SK-N-SH (cell line): ENCODE measurements around the gene EFCAB6. TPM values are rescaled to one million over a fixed set of nuclear protein-coding genes. Genes with fewer than 3 reads are reported as not detected.

Experiments used
- CTCF ChIA-PET: fragments of 300-600, 350-600 bp; formaldehyde crosslinking; extraction: SDS; loops from one replicate; lab custom pipeline; 2021; lab: Yijun Ruan, JAX
- POLR2A ChIA-PET: fragments of 350-600 bp; sonication (Branson Sonifier 250); formaldehyde crosslinking; extraction: SDS; loops from one replicate; lab custom pipeline; 2020; ENCODE audit warnings: antibody characterized with exemption, inconsistent platforms; lab: Yijun Ruan, JAX
- DNase-seq: peaks from one replicate; pipeline ENCODE4 v3.0.0; 2012
- H2AFZ ChIP-seq: fragments of 200-600 bp; sonication (generic); 2 replicates; pipeline ENCODE4 v1.8.1; 2016; ENCODE audit warnings: antibody characterized with exemption, mild to moderate bottlenecking, low read depth
- H3F3A ChIP-seq: fragments of 200-600 bp; sonication (generic); replicated peaks from 2 replicates; pipeline ENCODE3; 2016; ENCODE audit warnings: antibody characterized with exemption, mild to moderate bottlenecking; ENCODE audit not compliant: insufficient read depth
- H3K27ac ChIP-seq, 2 experiments: fragments of 200-500 bp in 1 of 2; fragments of 200-600 bp in 1 of 2; sonication (Bioruptor generic) in 1 of 2; sonication (generic), shearing (Covaris generic) in 1 of 2; 2 replicates each; pipeline versions ENCODE4 v1.5.1 to v1.6.1; 2014 to 2016; ENCODE audit warnings: low read depth in 2 of 2, inconsistent platforms in 1 of 2, low read length in 1 of 2, mild to moderate bottlenecking in 1 of 2, mixed read lengths in 1 of 2
- H3K27me3 ChIP-seq: fragments of 200-600 bp; sonication (generic), shearing (Covaris generic); 2 replicates; pipeline ENCODE4 v1.6.1; 2016; ENCODE audit warnings: mixed run types; ENCODE audit not compliant: insufficient read depth
- H3K36me3 ChIP-seq, 2 experiments: fragments of 200-500 bp in 1 of 2; fragments of 200-600 bp in 1 of 2; sonication (Bioruptor generic) in 1 of 2; sonication (generic) in 1 of 2; replicated peaks in 1 of 2; 2 replicates each; pipeline versions ENCODE3 to v1.5.1; 2014 to 2016; ENCODE audit warnings: low read length in 1 of 2, mild to moderate bottlenecking in 1 of 2; ENCODE audit not compliant: insufficient read depth in 2 of 2, control insufficient read depth in 1 of 2
- H3K4me1 ChIP-seq, 2 experiments: fragments of 200-500 bp in 1 of 2; fragments of 200-600 bp in 1 of 2; sonication (Bioruptor generic) in 1 of 2; sonication (generic), shearing (Covaris generic) in 1 of 2; 2 replicates each; pipeline versions ENCODE4 v1.5.1 to v1.6.1; 2014 to 2016; ENCODE audit warnings: low read depth in 1 of 2, low read length in 1 of 2, mixed run types in 1 of 2; ENCODE audit not compliant: insufficient read depth in 2 of 2, control insufficient read depth in 1 of 2
- H3K4me2 ChIP-seq: fragments of 200-600 bp; sonication (generic), shearing (Covaris generic); 2 replicates; pipeline ENCODE4 v1.6.1; 2017; ENCODE audit warnings: mixed run types
- H3K4me3 ChIP-seq, 2 experiments: fragments of 200-500 bp in 1 of 2; fragments of 200-600 bp in 1 of 2; sonication (Bioruptor generic) in 1 of 2; sonication (generic), shearing (Covaris generic) in 1 of 2; 2 replicates each; pipeline versions ENCODE4 v1.5.1 to v1.8.1; 2014 to 2016; ENCODE audit warnings: low read depth in 2 of 2, inconsistent platforms in 1 of 2, low read length in 1 of 2, mild to moderate bottlenecking in 1 of 2, mixed read lengths in 1 of 2, moderate library complexity in 1 of 2
- H3K79me2 ChIP-seq: fragments of 200-600 bp; sonication (generic); 2 replicates; pipeline ENCODE4 v1.8.1; 2017; ENCODE audit warnings: mild to moderate bottlenecking; ENCODE audit not compliant: insufficient read depth
- H3K9ac ChIP-seq: fragments of 200-600 bp; sonication (generic); 2 replicates; pipeline ENCODE4 v1.6.1; 2017; ENCODE audit warnings: mixed run types
- H3K9me2 ChIP-seq: fragments of 200-600 bp; sonication (generic); 2 replicates; pipeline ENCODE4 v1.6.1; 2017; ENCODE audit warnings: mixed run types
- H3K9me3 ChIP-seq: fragments of 200-600 bp; sonication (generic); 2 replicates; pipeline ENCODE4 v1.6.1; 2017; ENCODE audit warnings: mixed run types, mild to moderate bottlenecking, moderate library complexity
- H4K20me1 ChIP-seq: fragments of 200-600 bp; sonication (generic); 2 replicates; pipeline ENCODE4 v1.6.1; 2017; ENCODE audit warnings: mild to moderate bottlenecking, mixed run types; ENCODE audit not compliant: insufficient read depth
- CHD2 ChIP-seq: fragments of 150-350 bp; IDR thresholded peaks from 2 replicates; pipeline ENCODE4 v1.6.1; 2018; ENCODE audit warnings: low read length; ENCODE audit not compliant: partially characterized antibody
- ELF1 ChIP-seq: IDR thresholded peaks from 2 replicates; pipeline ENCODE4 v1.4.0; 2012
- EZH2phosphoT487 ChIP-seq: fragments of 200-600 bp; sonication (generic); IDR thresholded peaks from 2 replicates; pipeline ENCODE4 v1.6.1; 2017; ENCODE audit warnings: low read depth, mixed run types, mild to moderate bottlenecking, antibody characterized with exemption, moderate library complexity, borderline replicate concordance
- FOXM1 ChIP-seq: IDR thresholded peaks from 2 replicates; pipeline ENCODE4 v1.4.0; 2012; ENCODE audit warnings: low read depth, mild to moderate bottlenecking
- GABPA ChIP-seq: IDR thresholded peaks from 2 replicates; pipeline ENCODE4 v1.4.0; 2012; ENCODE audit warnings: low read depth, mild to moderate bottlenecking
- GATA2 ChIP-seq: sonication (generic); formaldehyde crosslinking; IDR thresholded peaks from 2 replicates; pipeline ENCODE4 v1.5.0; 2020; ENCODE audit warnings: mild to moderate bottlenecking, missing genetic modification reagents
- JUND ChIP-seq: IDR thresholded peaks from 2 replicates; pipeline ENCODE4 v1.4.0; 2012
- MAX ChIP-seq: IDR thresholded peaks from 2 replicates; pipeline ENCODE4 v1.4.0; 2012; ENCODE audit warnings: low read depth
- MXI1 ChIP-seq: IDR thresholded peaks from 2 replicates; pipeline ENCODE4 v1.6.1; 2012; ENCODE audit warnings: mild to moderate bottlenecking, low read depth, low read length, improper control_type of control experiment
- NFIC ChIP-seq: IDR thresholded peaks from 2 replicates; pipeline ENCODE4 v1.4.0; 2012; ENCODE audit warnings: borderline replicate concordance
- PBX3 ChIP-seq: IDR thresholded peaks from 2 replicates; pipeline ENCODE4; 2012
- POLR2AphosphoS5 ChIP-seq: IDR thresholded peaks from 2 replicates; pipeline ENCODE4 v1.6.1; 2012; ENCODE audit warnings: low read depth, low read length
- RAD21 ChIP-seq: IDR thresholded peaks from 2 replicates; pipeline ENCODE4 v1.6.1; 2012; ENCODE audit warnings: mild to moderate bottlenecking, low read length
- SIN3A ChIP-seq: IDR thresholded peaks from 2 replicates; pipeline ENCODE4 v1.6.1; 2012; ENCODE audit warnings: low read depth, mild to moderate bottlenecking, low read length, moderate library complexity, borderline replicate concordance
- SMC3 ChIP-seq: IDR thresholded peaks from 2 replicates; pipeline ENCODE4 v1.6.1; 2012; ENCODE audit warnings: low read depth, low read length, improper control_type of control experiment
- TAF1 ChIP-seq: IDR thresholded peaks from 2 replicates; pipeline ENCODE4 v1.6.1; 2012; ENCODE audit warnings: low read depth, mild to moderate bottlenecking, low read length, moderate library complexity, borderline replicate concordance
- TCF12 ChIP-seq: IDR thresholded peaks from 2 replicates; pipeline ENCODE4 v1.4.0; 2012
- TEAD4 ChIP-seq: IDR thresholded peaks from 2 replicates; pipeline ENCODE4 v1.4.0; 2012; ENCODE audit warnings: mild to moderate bottlenecking, borderline replicate concordance; ENCODE audit not compliant: insufficient read depth
- USF2 ChIP-seq: fragments of 150-350 bp; IDR thresholded peaks from 2 replicates; pipeline ENCODE4 v1.6.1; 2017; ENCODE audit warnings: antibody characterized with exemption, low read length, low read depth, borderline replicate concordance
- WGBS: methylation state at CpG from one replicate; pipeline ENCODE4 v1.1.6; 2017; ENCODE audit warnings: low lambda C conversion rate; 5-methylcytosine and 5-hydroxymethylcytosine counted together
- polyA plus RNA-seq, 3 experiments: library from polyadenylated mRNA; depleted of rRNA; stranded (reverse); fragments of >200 nt; gene quantifications; 2 replicates each; pipeline ENCODE4 v1.2.3, GENCODE V29; 2012
- TF ChIP-seq, protein P1 (sequence below): IDR thresholded peaks from 2 replicates; pipeline ENCODE4 v1.4.0; 2012; ENCODE audit warnings: low read depth, borderline replicate concordance

EFCAB6 gene
- polyA plus RNA-seq, 1 of the 3 experiments (the other 2 are of a cell fraction), result 0.46 TPM

DNA sequence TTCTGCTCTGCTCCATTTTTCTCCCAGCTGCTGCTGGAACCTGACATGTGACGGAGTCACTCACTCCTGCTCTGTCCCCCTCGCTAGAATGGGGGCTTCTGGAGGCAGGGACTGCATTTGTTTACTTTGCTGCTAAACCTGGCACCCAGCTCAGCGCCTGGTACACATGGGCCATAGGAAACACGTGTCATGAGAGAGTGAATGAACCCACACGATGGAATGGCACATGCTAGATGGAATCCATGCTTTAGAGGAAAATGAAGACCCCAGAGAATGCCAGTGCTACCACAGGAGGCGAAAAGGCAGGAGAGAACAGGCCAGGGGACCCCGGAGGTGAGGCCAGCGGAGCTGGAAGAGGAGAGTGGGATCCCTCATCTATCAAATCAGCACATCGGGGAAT is 239.4 kb downstream of the EFCAB6 start:
- Histone ChIP-seq H3K9me2 (no peaks in the 10 kb centered on the region), H3F3A (no peaks in the 10 kb centered on the region), H4K20me1 (no peaks in the 10 kb centered on the region), H3K4me3 (no peak overlapping the region), H3K27me3 (no peaks in the 10 kb centered on the region), H3K9ac (no peak overlapping the region), H3K27ac (no peak overlapping the region), H3K4me2 (no peak overlapping the region), H2AFZ (no peak overlapping the region)
- ChIA-PET POLR2A (no interaction called here), CTCF (no interaction called here)
- 64% methylated on average over 9 of the region's 9 CpGs for WGBS
- no peak for TF ChIP-seq TEAD4
- no peak for TF ChIP-seq FOXM1
- TF ChIP-seq MAX, result no peak
- TF ChIP-seq TCF12, result no peak
- no peak for TF ChIP-seq GATA2
- no peak for TF ChIP-seq CHD2
- no peak for TF ChIP-seq POLR2AphosphoS5
- no peak for TF ChIP-seq RAD21
- TF ChIP-seq SMC3, result no peak
- TF ChIP-seq, protein P1, sequence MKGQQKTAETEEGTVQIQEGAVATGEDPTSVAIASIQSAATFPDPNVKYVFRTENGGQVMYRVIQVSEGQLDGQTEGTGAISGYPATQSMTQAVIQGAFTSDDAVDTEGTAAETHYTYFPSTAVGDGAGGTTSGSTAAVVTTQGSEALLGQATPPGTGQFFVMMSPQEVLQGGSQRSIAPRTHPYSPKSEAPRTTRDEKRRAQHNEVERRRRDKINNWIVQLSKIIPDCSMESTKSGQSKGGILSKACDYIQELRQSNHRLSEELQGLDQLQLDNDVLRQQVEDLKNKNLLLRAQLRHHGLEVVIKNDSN, result no peak
- TF ChIP-seq EZH2phosphoT487, result no peak
- TF ChIP-seq PBX3, result no peak
- no peak for TF ChIP-seq MXI1
- no peak for TF ChIP-seq JUND
- no peak for TF ChIP-seq SIN3A
- no peak for TF ChIP-seq TAF1
- no peak for TF ChIP-seq GABPA
- no peak for TF ChIP-seq ELF1
- TF ChIP-seq NFIC, result no peak
- no peak for TF ChIP-seq USF2
- TF ChIP-seq, all 33 proteins: peak for 0
- Histone ChIP-seq H3K36me3 (no peaks in the 10 kb centered on the region), H3K4me1 (no peaks in the 10 kb centered on the region; a peak in 1 of 4 replicates), H3K9me3 (no peaks in the 10 kb centered on the region), H3K79me2 (no peaks in the 10 kb centered on the region)
- DNase-seq, result no peak
